Vagina (tissue), 2 donors: ENCODE data around the gene AQP11. TPM values are rescaled to one million over a fixed set of nuclear protein-coding genes. Genes with fewer than 3 reads are reported as not detected.

Experiments
- DNase-seq, 2 donors: peaks; one replicate each; pipeline ENCODE4 v3.0.0-alpha.2; 2017; ENCODE audit errors: extremely low spot score in 2 of 2
- H3K27ac ChIP-seq: fragments of 200-600 bp; sonication (generic); one replicate; pipeline ENCODE4 v1.5.1; 2019
- H3K27me3 ChIP-seq: fragments of 200-600 bp; sonication (generic); one replicate; pipeline ENCODE4 v1.5.1; 2019
- H3K36me3 ChIP-seq, 2 donors: fragments of 200-600 bp; sonication (generic); one replicate each; pipeline ENCODE4 v1.5.1; 2017 to 2019
- H3K4me1 ChIP-seq: fragments of 200-600 bp; sonication (generic); one replicate; pipeline ENCODE4 v1.5.1; 2019
- H3K4me3 ChIP-seq, 2 donors: fragments of 200-600 bp; sonication (generic); 1 replicate in 1 of 2; 2 replicates in 1 of 2; pipeline ENCODE4 v1.5.1; 2016 to 2019
- H3K9me3 ChIP-seq: fragments of 200-600 bp; sonication (generic); one replicate; pipeline ENCODE4 v1.5.1; 2019
- POLR2A ChIP-seq, 2 donors: fragments of 450-650 bp; IDR thresholded peaks; one replicate each; pipeline ENCODE4 v1.6.1; 2017; ENCODE audit warnings: antibody characterized with exemption in 2 of 2, mild to moderate bottlenecking in 2 of 2, moderate library complexity in 2 of 2
- POLR2AphosphoS5 ChIP-seq, 2 donors: sonication (generic); formaldehyde crosslinking; IDR thresholded peaks; one replicate each; pipeline ENCODE4 v1.9.0; 2017; ENCODE audit warnings: antibody characterized with exemption in 2 of 2, mild to moderate bottlenecking in 2 of 2, low read depth in 1 of 2; ENCODE audit not compliant: insufficient read depth in 1 of 2
- intact Hi-C: fragments of 100-400 bp; cut with DNase I; formaldehyde crosslinking; loops from one replicate; pipeline ENCODE4 v1.15.1; 2023
- total RNA-seq: library from RNA; depleted of rRNA; stranded (reverse); fragments of >200 nt; gene quantifications from one replicate; pipeline ENCODE4 v1.2.3, GENCODE V29; 2016
- TF ChIP-seq, protein P1 (sequence below), 3 experiments: fragments of 450-650 bp in 2 of 3; fragments of 200-600 bp in 1 of 3; sonication (generic) in 1 of 3; IDR thresholded peaks; one replicate each; pipeline ENCODE4 v1.5.1; 2017 to 2019; ENCODE audit warnings: antibody characterized with exemption in 3 of 3, mild to moderate bottlenecking in 2 of 3, moderate library complexity in 2 of 3

The AQP11 gene
- total RNA-seq, 1 donor from 2014 or later, result 1.7 TPM

DNA sequence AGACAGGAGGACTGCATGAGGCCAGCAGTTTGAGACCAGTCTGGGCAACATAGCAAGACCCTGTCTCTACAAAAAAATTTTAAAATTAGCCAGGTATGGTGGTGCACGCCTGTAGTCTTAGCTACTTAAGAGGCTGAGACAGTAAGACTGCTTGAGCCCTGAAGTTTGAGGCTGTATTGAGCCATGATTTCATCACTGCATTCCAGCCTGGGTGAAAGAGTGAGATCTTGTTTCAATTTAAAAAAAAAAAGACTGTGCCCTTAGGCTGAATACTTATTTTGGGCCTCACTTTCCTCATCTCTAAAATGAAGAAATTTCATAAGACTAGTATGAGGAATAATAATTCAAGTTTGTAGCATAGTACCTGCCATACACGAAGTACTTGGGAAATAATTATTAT, 6.9 kb downstream of the AQP11 start:
- H3K27ac ChIP-seq, result no peak overlapping the region
- no peak for DNase-seq
- no peaks in the 10 kb centered on the region for H3K4me1 ChIP-seq
- no peak for TF ChIP-seq POLR2A (IDR thresholded peaks at IDR 0.05)
- TF ChIP-seq, protein P1, sequence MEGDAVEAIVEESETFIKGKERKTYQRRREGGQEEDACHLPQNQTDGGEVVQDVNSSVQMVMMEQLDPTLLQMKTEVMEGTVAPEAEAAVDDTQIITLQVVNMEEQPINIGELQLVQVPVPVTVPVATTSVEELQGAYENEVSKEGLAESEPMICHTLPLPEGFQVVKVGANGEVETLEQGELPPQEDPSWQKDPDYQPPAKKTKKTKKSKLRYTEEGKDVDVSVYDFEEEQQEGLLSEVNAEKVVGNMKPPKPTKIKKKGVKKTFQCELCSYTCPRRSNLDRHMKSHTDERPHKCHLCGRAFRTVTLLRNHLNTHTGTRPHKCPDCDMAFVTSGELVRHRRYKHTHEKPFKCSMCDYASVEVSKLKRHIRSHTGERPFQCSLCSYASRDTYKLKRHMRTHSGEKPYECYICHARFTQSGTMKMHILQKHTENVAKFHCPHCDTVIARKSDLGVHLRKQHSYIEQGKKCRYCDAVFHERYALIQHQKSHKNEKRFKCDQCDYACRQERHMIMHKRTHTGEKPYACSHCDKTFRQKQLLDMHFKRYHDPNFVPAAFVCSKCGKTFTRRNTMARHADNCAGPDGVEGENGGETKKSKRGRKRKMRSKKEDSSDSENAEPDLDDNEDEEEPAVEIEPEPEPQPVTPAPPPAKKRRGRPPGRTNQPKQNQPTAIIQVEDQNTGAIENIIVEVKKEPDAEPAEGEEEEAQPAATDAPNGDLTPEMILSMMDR (IDR thresholded peaks at IDR 0.05), result no peak
- no peak for TF ChIP-seq POLR2AphosphoS5 (IDR thresholded peaks at IDR 0.05; ENCODE audit: insufficient read depth in 1 of 2, low read depth in 1 of 2)
- intact Hi-C loops, result no loop called here
- H3K9me3 ChIP-seq, result no peaks in the 10 kb centered on the region
- H3K4me3 ChIP-seq, result no peak overlapping the region
- no peaks in the 10 kb centered on the region for H3K27me3 ChIP-seq
- no peaks in the 10 kb centered on the region for H3K36me3 ChIP-seq

DNA sequence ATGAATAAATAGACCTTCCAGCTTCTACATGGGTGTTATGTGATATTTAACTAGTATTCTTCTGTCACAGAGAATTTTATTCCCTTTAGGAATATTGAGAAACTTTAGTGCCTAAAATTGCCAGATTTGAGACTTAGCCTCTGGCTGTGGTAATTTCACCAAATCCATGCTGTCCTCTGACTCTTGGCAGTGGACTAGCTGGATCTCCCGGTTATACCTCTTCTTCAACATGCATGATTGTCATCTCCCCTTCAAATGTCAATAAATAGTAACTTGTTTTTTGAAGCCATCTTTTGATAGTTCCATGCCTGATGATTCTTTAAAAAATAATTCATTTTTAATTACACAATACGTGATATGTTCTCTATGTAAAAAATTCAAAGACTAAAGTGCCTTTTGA, 8.4 kb downstream of the AQP11 start:
- TF ChIP-seq POLR2AphosphoS5 (IDR thresholded peaks at IDR 0.05; ENCODE audit: insufficient read depth in 1 of 2, low read depth in 1 of 2) (no peak), POLR2A (IDR thresholded peaks at IDR 0.05) (no peak)
- TF ChIP-seq, protein P1 (IDR thresholded peaks at IDR 0.05), result no peak
- no peaks in the 10 kb centered on the region for H3K4me1 ChIP-seq
- H3K4me3 ChIP-seq, result no peak overlapping the region
- no peaks in the 10 kb centered on the region for H3K36me3 ChIP-seq
- intact Hi-C loops, result no loop called here
- no peaks in the 10 kb centered on the region for H3K27me3 ChIP-seq
- no peak for DNase-seq
- H3K27ac ChIP-seq, result no peak overlapping the region
- no peaks in the 10 kb centered on the region for H3K9me3 ChIP-seq

DNA sequence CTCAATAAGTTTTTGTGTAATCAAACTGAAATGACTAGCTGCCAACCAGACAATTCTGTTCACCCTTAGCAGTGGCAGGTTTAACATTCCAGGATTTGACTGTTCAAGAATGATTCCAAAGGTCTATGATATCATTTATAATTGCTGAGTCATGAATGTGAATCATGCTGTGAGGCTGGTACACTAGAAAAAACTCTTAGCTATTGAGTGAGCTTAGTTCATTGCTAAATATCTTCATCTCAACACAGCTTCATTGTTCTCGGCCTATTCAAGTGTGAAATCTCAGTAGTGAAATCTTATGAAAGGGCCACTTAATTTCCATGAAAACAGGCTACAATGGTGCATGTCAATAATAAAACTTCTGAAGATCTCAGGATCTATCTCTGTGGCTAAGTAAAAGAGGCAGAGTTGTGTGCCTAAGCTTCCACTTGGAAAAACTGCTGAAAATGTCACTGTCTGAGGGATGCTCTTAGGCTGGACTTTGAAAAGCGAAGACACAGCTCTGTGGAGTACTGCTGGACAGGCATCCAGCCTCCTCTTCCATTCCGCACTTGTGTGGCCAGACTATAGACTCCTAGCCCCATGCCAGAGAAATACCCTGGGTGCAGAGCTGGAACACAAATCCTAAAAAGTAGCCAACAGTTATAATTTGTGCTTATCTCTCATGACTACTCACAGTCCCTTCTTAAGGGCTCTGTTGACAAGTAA, 12.8 kb downstream of the AQP11 start:
- no peak for DNase-seq
- Histone ChIP-seq H3K4me3 (no peak overlapping the region), H3K36me3 (peaks cover 0 to 13% of the 10 kb centered on the region in 2 donors), H3K9me3 (no peaks in the 10 kb centered on the region), H3K4me1 (no peaks in the 10 kb centered on the region), H3K27me3 (no peaks in the 10 kb centered on the region), H3K27ac (no peak overlapping the region)
- TF ChIP-seq POLR2AphosphoS5 (IDR thresholded peaks at IDR 0.05; ENCODE audit: insufficient read depth in 1 of 2, low read depth in 1 of 2) (peak in 1 of 2 donors; percentile 26), POLR2A (IDR thresholded peaks at IDR 0.05) (no peak)
- TF ChIP-seq, protein P1 (IDR thresholded peaks at IDR 0.05), result no peak
- intact Hi-C loops, result no loop called here

GRCh38 chr11:77604281-77604680, 14.5 kb downstream of the AQP11 start:
- H3K27ac ChIP-seq, result no peak overlapping the region
- DNase-seq, result no peak
- intact Hi-C loops, result no loop called here
- H3K4me1 ChIP-seq, result no peaks in the 10 kb centered on the region
- H3K36me3 ChIP-seq, result peaks cover 0 to 13% of the 10 kb centered on the region in 2 donors
- TF ChIP-seq POLR2A (IDR thresholded peaks at IDR 0.05) (no peak), POLR2AphosphoS5 (IDR thresholded peaks at IDR 0.05; ENCODE audit: insufficient read depth in 1 of 2, low read depth in 1 of 2) (no peak)
- TF ChIP-seq, protein P1 (IDR thresholded peaks at IDR 0.05), result no peak
- H3K27me3 ChIP-seq, result no peaks in the 10 kb centered on the region
- H3K4me3 ChIP-seq, result no peak overlapping the region
- H3K9me3 ChIP-seq, result no peaks in the 10 kb centered on the region

DNA sequence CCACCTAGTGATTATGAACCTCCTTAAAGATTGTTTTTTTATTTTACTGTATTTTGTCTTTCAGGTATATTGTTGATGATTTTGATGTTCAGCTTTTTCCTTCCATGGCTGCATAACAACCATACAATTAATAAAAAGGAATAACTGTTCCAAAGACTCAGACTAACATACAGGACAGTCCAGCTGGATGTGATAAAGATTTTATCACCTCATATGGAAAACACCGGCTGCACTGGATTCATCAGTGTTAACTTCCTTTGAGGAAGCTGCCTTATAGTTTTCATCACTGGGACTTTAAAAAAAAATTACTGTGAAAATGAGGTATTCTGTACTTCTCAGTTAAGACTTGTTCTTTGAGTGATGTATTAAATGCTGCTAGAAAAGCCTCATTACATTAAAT, 19.5 kb downstream of the AQP11 start:
- intact Hi-C loops, result no loop called here
- no peak for DNase-seq
- Histone ChIP-seq H3K27me3 (no peaks in the 10 kb centered on the region), H3K4me3 (no peak overlapping the region), H3K27ac (no peak overlapping the region), H3K9me3 (no peaks in the 10 kb centered on the region), H3K36me3 (peaks cover 0 to 13% of the 10 kb centered on the region in 2 donors), H3K4me1 (no peaks in the 10 kb centered on the region)
- no peak for TF ChIP-seq POLR2AphosphoS5 (IDR thresholded peaks at IDR 0.05; ENCODE audit: insufficient read depth in 1 of 2, low read depth in 1 of 2)
